CD14-positive monocyte (primary cell): ENCODE results near the gene CD300C. TPM values are rescaled to one million over a fixed set of nuclear protein-coding genes. Genes with fewer than 3 reads are reported as not detected.

Source experiments
- DNase-seq, 3 donors: peaks; one replicate each; pipeline ENCODE4 v3.0.0-alpha.2; 2011 to 2022
- H2AFZ ChIP-seq: 2 replicates; pipeline ENCODE4 v1.6.0; 2012; ENCODE audit warnings: mild to moderate bottlenecking, low read depth, low read length, inconsistent platforms; ENCODE audit not compliant: insufficient read depth, poor library complexity, severe bottlenecking
- H3K27ac ChIP-seq, 2 donors: 1 replicate in 1 of 2; 2 replicates in 1 of 2; pipeline ENCODE4 v1.5.1; 2012 to 2013; ENCODE audit warnings: low read length in 2 of 2, control low read depth in 1 of 2, inconsistent platforms in 1 of 2, low read depth in 1 of 2, mild to moderate bottlenecking in 1 of 2
- H3K27me3 ChIP-seq, 2 donors: one replicate each; pipeline versions ENCODE4 v1.6.0 to v1.6.1; 2011 to 2013; ENCODE audit warnings: low read length in 2 of 2; ENCODE audit not compliant: control insufficient read depth in 2 of 2, insufficient read depth in 2 of 2
- H3K36me3 ChIP-seq, 2 donors: replicated peaks in 1 of 2; 1 replicate in 1 of 2; 2 replicates in 1 of 2; pipeline versions ENCODE4 v1.5.1 to v1.6.1; 2012 to 2013; ENCODE audit warnings: low read length in 2 of 2, control low read depth in 1 of 2, inconsistent platforms in 1 of 2, mild to moderate bottlenecking in 1 of 2; ENCODE audit not compliant: insufficient read depth in 2 of 2, control insufficient read depth in 1 of 2
- H3K4me1 ChIP-seq, 2 donors: 1 replicate in 1 of 2; 2 replicates in 1 of 2; pipeline versions ENCODE4 v1.5.1 to v1.6.1; 2012 to 2013; ENCODE audit warnings: low read length in 2 of 2, control low read depth in 1 of 2, inconsistent platforms in 1 of 2, mild to moderate bottlenecking in 1 of 2, moderate library complexity in 1 of 2; ENCODE audit not compliant: insufficient read depth in 2 of 2, control insufficient read depth in 1 of 2
- H3K4me2 ChIP-seq: replicated peaks from 2 replicates; pipeline ENCODE3; 2012; ENCODE audit warnings: low read length, moderate library complexity, mild to moderate bottlenecking; ENCODE audit not compliant: poor library complexity, severe bottlenecking; ENCODE audit errors: extremely low read depth
- H3K4me3 ChIP-seq, 3 experiments: fragments of 200-600 bp in 1 of 3; sonication (generic) in 1 of 3; replicated peaks in 1 of 3; 1 replicate in 2 of 3; 2 replicates in 1 of 3; pipeline ENCODE4 v1.5.1; 2011 to 2013; ENCODE audit warnings: low read length in 3 of 3, mild to moderate bottlenecking in 3 of 3, control low read depth in 2 of 3, low read depth in 2 of 3, inconsistent platforms in 1 of 3, moderate library complexity in 1 of 3
- H3K79me2 ChIP-seq: 2 replicates; pipeline ENCODE4 v1.6.0; 2012; ENCODE audit warnings: mild to moderate bottlenecking, control low read depth, inconsistent platforms, low read length, moderate library complexity; ENCODE audit not compliant: insufficient read depth
- H3K9ac ChIP-seq: 2 replicates; pipeline ENCODE4 v1.6.0; 2017; ENCODE audit warnings: low read length, mild to moderate bottlenecking; ENCODE audit not compliant: insufficient read depth, poor library complexity, severe bottlenecking
- H3K9me3 ChIP-seq, 2 donors: replicated peaks in 1 of 2; 1 replicate in 1 of 2; 2 replicates in 1 of 2; pipeline versions ENCODE4 v1.5.1 to v1.6.1; 2012 to 2013; ENCODE audit warnings: low read length in 2 of 2, control low read depth in 1 of 2; ENCODE audit not compliant: control insufficient read depth in 1 of 2, insufficient read depth in 1 of 2
- H4K20me1 ChIP-seq: 2 replicates; pipeline ENCODE4 v1.6.0; 2012; ENCODE audit warnings: mild to moderate bottlenecking, low read length, control low read depth, moderate library complexity; ENCODE audit not compliant: insufficient read depth
- H3K27ac Mint-ChIP-seq, 7 donors: one replicate each; pipeline ENCODE4 v1.8.0; 2020; ENCODE audit warnings: mild to moderate bottlenecking in 7 of 7, mixed read lengths in 7 of 7, moderate library complexity in 6 of 7, inconsistent platforms in 2 of 7
- H3K27me3 Mint-ChIP-seq, 3 donors: one replicate each; pipeline ENCODE4 v1.8.0; 2021 to 2022; ENCODE audit warnings: low read depth in 3 of 3, mild to moderate bottlenecking in 3 of 3, mixed read lengths in 3 of 3, moderate library complexity in 3 of 3, inconsistent platforms in 1 of 3
- H3K36me3 Mint-ChIP-seq, 2 donors: one replicate each; pipeline ENCODE4 v1.8.0; 2020; ENCODE audit warnings: mixed read lengths in 2 of 2, inconsistent platforms in 1 of 2, mild to moderate bottlenecking in 1 of 2
- H3K4me1 Mint-ChIP-seq: one replicate; pipeline ENCODE4 v1.8.0; 2020; ENCODE audit warnings: mild to moderate bottlenecking, mixed read lengths
- H3K4me3 Mint-ChIP-seq, 2 donors: one replicate each; pipeline ENCODE4 v1.8.0; 2020; ENCODE audit warnings: mild to moderate bottlenecking in 2 of 2, mixed read lengths in 2 of 2, moderate library complexity in 1 of 2
- H3K9me3 Mint-ChIP-seq, 7 donors: one replicate each; pipeline ENCODE4 v1.8.0; 2020 to 2022; ENCODE audit warnings: mixed read lengths in 7 of 7, mild to moderate bottlenecking in 6 of 7, moderate library complexity in 6 of 7, inconsistent platforms in 2 of 7
- CTCF ChIP-seq: fragments of 200-600 bp; IDR thresholded peaks from one replicate; pipeline ENCODE4 v1.8.0; 2022; ENCODE audit warnings: antibody characterized with exemption, mild to moderate bottlenecking
- WGBS: methylation state at CpG from one replicate; pipeline ENCODE4 v1.1.5; 2013; ENCODE audit warnings: missing lambda C conversion rate; ENCODE audit not compliant: insufficient coverage; 5-methylcytosine and 5-hydroxymethylcytosine counted together
- intact Hi-C, 2 donors: fragments of 100-400 bp; cut with micrococcal nuclease; formaldehyde crosslinking; loops; one replicate each; pipeline versions ENCODE4 v1.15.0 to v1.15.1; 2023
- polyA plus RNA-seq, 3 donors: library from polyadenylated mRNA; depleted of rRNA in 1 of 3; unstranded in 2 of 3; stranded (reverse) in 1 of 3; fragments of 300-500 nt in 2 of 3; fragments of >200 nt in 1 of 3; fragmentation: Illumina TruSeq in 2 of 3; gene quantifications; 1 replicate in 2 of 3; 2 replicates in 1 of 3; pipeline ENCODE4 v1.2.3, GENCODE V29; 2012 to 2021

Gene CD300C
- polyA plus RNA-seq, 3 donors: 68.3 to 141 (median 93.1) TPM

GRCh38 chr17:74543406-74543805 lies 2.5 kb downstream of the CD300C start:
- no peak for DNase-seq
- Histone ChIP-seq H3K36me3 (peaks cover 46 to 52% of the 10 kb centered on the region in 2 donors), H3K79me2 (peaks cover 39% of the 10 kb centered on the region), H3K27ac (peak overlapping the region in 1 of 2 donors; percentile 18), H3K4me1 (peaks cover 48 to 57% of the 10 kb centered on the region in 2 donors), H4K20me1 (peaks cover 68% of the 10 kb centered on the region), H3K27me3 (no peaks in the 10 kb centered on the region), H3K4me2 (peak overlapping the region; percentile 7), H3K9ac (no peak overlapping the region), H3K4me3 (peak overlapping the region in 1 of 3 experiments; percentile 89), H2AFZ (no peak overlapping the region), H3K9me3 (no peaks in the 10 kb centered on the region)
- peaks cover 0 to 3% (median 0%) of the 10 kb centered on the region in 3 donors for H3K27me3 Mint-ChIP-seq
- TF ChIP-seq CTCF: no peak
- peak overlapping the region; percentile 31 to 98 for H3K4me3 Mint-ChIP-seq
- H3K27ac Mint-ChIP-seq: peak overlapping the region in 2 of 7 donors; percentile 13 to 76
- peaks cover 0 to 2% (median 0%) of the 10 kb centered on the region in 7 donors for H3K9me3 Mint-ChIP-seq
- intact Hi-C loops: no loop called here
- peaks cover 69 to 70% of the 10 kb centered on the region in 2 donors for H3K36me3 Mint-ChIP-seq
- 69% methylated on average over 8 of the region's 14 CpGs for WGBS
- peaks cover 56% of the 10 kb centered on the region for H3K4me1 Mint-ChIP-seq

GRCh38 chr17:74542727-74543383 lies 3.1 kb downstream of the CD300C start:
- no peaks in the 10 kb centered on the region for H3K27me3 ChIP-seq
- H3K27me3 Mint-ChIP-seq: peaks cover 0 to 3% (median 0%) of the 10 kb centered on the region in 3 donors
- H3K4me3 ChIP-seq: no peak overlapping the region
- H3K27ac Mint-ChIP-seq: peak overlapping the region in 1 of 7 donors; percentile 45
- H3K4me3 Mint-ChIP-seq: no peak overlapping the region
- no peak overlapping the region for H3K4me2 ChIP-seq
- peaks cover 39% of the 10 kb centered on the region for H3K79me2 ChIP-seq
- H4K20me1 ChIP-seq: peaks cover 73% of the 10 kb centered on the region
- H3K9me3 ChIP-seq: no peaks in the 10 kb centered on the region
- intact Hi-C loops: no loop called here
- 93% methylated on average over 14 of the region's 17 CpGs for WGBS
- TF ChIP-seq CTCF: no peak
- peaks cover 46 to 52% of the 10 kb centered on the region in 2 donors for H3K36me3 ChIP-seq
- H3K4me1 ChIP-seq: peaks cover 42 to 51% of the 10 kb centered on the region in 2 donors
- peaks cover 67 to 70% of the 10 kb centered on the region in 2 donors for H3K36me3 Mint-ChIP-seq
- peak overlapping the region in 1 of 2 donors; percentile 18 for H3K27ac ChIP-seq
- peaks cover 0 to 2% (median 0%) of the 10 kb centered on the region in 7 donors for H3K9me3 Mint-ChIP-seq
- peaks cover 54% of the 10 kb centered on the region for H3K4me1 Mint-ChIP-seq
- H3K9ac ChIP-seq: no peak overlapping the region
- H2AFZ ChIP-seq: no peak overlapping the region
- DNase-seq: no peak
